Suprapubic skin (tissue), 4 donors: Measurements from ENCODE around the gene MUC4. TPM values are rescaled to one million over a fixed set of nuclear protein-coding genes. Genes with fewer than 3 reads are reported as not detected.
A peak's percentile ranks its signal among the peaks of the same experiment; 100 is the strongest.
"Not testable (repeated sequence)": the region's sequence is repeated elsewhere in the genome, so short reads cannot be mapped to it uniquely, and the experiment has no call there.

ENCODE experiments used
- DNase-seq, 2 donors: peaks; one replicate each; pipeline ENCODE4 v3.0.0-alpha.2; 2019; ENCODE audit warnings: low spot score in 2 of 2
- H3K27ac ChIP-seq: fragments of 200-600 bp; sonication (generic); one replicate; pipeline ENCODE4 v1.5.1; 2019
- H3K27me3 ChIP-seq: fragments of 200-600 bp; sonication (generic); one replicate; pipeline ENCODE4 v1.5.1; 2019
- H3K36me3 ChIP-seq: fragments of 200-600 bp; sonication (generic); one replicate; pipeline ENCODE4 v1.5.1; 2019
- H3K4me1 ChIP-seq: fragments of 200-600 bp; sonication (generic); one replicate; pipeline ENCODE4 v1.5.1; 2019
- H3K4me3 ChIP-seq: fragments of 200-600 bp; sonication (generic); one replicate; pipeline ENCODE4 v1.5.1; 2019; ENCODE audit warnings: mild to moderate bottlenecking
- H3K9me3 ChIP-seq: fragments of 200-600 bp; sonication (generic); one replicate; pipeline ENCODE4 v1.5.1; 2019
- EP300 ChIP-seq: sonication (generic); formaldehyde crosslinking; IDR thresholded peaks from one replicate; pipeline ENCODE4 v1.6.1; 2017; ENCODE audit warnings: antibody characterized with exemption
- POLR2A ChIP-seq, 2 donors: fragments of 450-650 bp; IDR thresholded peaks; one replicate each; pipeline ENCODE4 v1.6.1; 2017; ENCODE audit warnings: antibody characterized with exemption in 2 of 2, mild to moderate bottlenecking in 2 of 2, moderate library complexity in 2 of 2
- POLR2AphosphoS5 ChIP-seq, 3 donors: sonication (generic); formaldehyde crosslinking; IDR thresholded peaks; one replicate each; pipeline ENCODE4 v1.6.1; 2017; ENCODE audit warnings: antibody characterized with exemption in 3 of 3
- WGBS: methylation state at CpG from one replicate; pipeline ENCODE4 v1.1.5; 2018; 5-methylcytosine and 5-hydroxymethylcytosine counted together
- total RNA-seq, 4 donors: library from RNA; depleted of rRNA; stranded (reverse); fragments of >200 nt; gene quantifications; one replicate each; pipeline ENCODE4 v1.1.0, GENCODE V29; 2016
- TF ChIP-seq, protein P1 (sequence below), 2 donors: fragments of 200-600 bp in 1 of 2; fragments of 450-650 bp in 1 of 2; sonication (generic) in 1 of 2; IDR thresholded peaks; one replicate each; pipeline ENCODE4 v1.5.1; 2016 to 2019; ENCODE audit warnings: antibody characterized with exemption in 2 of 2, mild to moderate bottlenecking in 1 of 2, moderate library complexity in 1 of 2

Gene MUC4
- total RNA-seq, 4 donors from 2014 or later, result not detected

DNA sequence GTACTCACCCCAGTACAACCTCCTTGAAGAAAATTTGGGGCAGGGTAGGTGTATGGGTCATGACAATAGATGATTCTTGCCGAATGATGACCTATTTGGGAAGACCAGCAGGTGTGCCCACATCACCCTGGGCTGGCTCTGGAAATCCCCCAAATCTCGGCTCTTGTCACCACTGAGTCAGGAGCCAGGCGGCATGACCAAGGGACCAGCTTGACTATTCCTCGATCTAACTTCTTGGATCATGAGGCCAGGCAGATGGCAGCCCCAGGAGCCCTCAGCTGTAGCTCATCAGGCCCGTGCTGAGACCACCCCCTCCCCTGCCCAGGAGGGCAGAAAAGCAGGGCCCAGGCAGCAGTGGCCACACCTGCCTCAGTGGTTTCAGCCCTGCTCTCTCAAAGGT is 9.2 kb upstream of the MUC4 start:
- H3K27ac ChIP-seq, result no peak overlapping the region
- 87% methylated on average over 5 of the region's 5 CpGs for whole genome bisulfite sequencing
- H3K4me1 ChIP-seq, result no peaks in the 10 kb centered on the region
- TF ChIP-seq POLR2AphosphoS5 (IDR thresholded peaks at IDR 0.05) (no peak), EP300 (no peak), POLR2A (IDR thresholded peaks at IDR 0.05) (no peak)
- TF ChIP-seq, protein P1, sequence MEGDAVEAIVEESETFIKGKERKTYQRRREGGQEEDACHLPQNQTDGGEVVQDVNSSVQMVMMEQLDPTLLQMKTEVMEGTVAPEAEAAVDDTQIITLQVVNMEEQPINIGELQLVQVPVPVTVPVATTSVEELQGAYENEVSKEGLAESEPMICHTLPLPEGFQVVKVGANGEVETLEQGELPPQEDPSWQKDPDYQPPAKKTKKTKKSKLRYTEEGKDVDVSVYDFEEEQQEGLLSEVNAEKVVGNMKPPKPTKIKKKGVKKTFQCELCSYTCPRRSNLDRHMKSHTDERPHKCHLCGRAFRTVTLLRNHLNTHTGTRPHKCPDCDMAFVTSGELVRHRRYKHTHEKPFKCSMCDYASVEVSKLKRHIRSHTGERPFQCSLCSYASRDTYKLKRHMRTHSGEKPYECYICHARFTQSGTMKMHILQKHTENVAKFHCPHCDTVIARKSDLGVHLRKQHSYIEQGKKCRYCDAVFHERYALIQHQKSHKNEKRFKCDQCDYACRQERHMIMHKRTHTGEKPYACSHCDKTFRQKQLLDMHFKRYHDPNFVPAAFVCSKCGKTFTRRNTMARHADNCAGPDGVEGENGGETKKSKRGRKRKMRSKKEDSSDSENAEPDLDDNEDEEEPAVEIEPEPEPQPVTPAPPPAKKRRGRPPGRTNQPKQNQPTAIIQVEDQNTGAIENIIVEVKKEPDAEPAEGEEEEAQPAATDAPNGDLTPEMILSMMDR (IDR thresholded peaks at IDR 0.05), result no peak
- no peak for DNase-seq
- H3K9me3 ChIP-seq, result no peaks in the 10 kb centered on the region
- H3K36me3 ChIP-seq, result no peaks in the 10 kb centered on the region
- H3K4me3 ChIP-seq, result no peak overlapping the region
- peaks cover 30% of the 10 kb centered on the region for H3K27me3 ChIP-seq

GRCh38 chr3:195820186-195820585 is 8.5 kb upstream of the MUC4 start:
- Histone ChIP-seq H3K36me3 (no peaks in the 10 kb centered on the region), H3K4me3 (no peak overlapping the region), H3K27ac (no peak overlapping the region), H3K27me3 (peaks cover 27% of the 10 kb centered on the region), H3K9me3 (no peaks in the 10 kb centered on the region), H3K4me1 (no peaks in the 10 kb centered on the region)
- no peak for DNase-seq
- 92% methylated on average over 7 of the region's 8 CpGs for WGBS
- TF ChIP-seq, protein P1 (IDR thresholded peaks at IDR 0.05), result no peak
- TF ChIP-seq EP300 (no peak), POLR2A (IDR thresholded peaks at IDR 0.05) (no peak), POLR2AphosphoS5 (IDR thresholded peaks at IDR 0.05) (no peak)

GRCh38 chr3:195818301-195818700 is 6.6 kb upstream of the MUC4 start:
- Histone ChIP-seq H3K4me1 (no peaks in the 10 kb centered on the region), H3K27me3 (peaks cover 23% of the 10 kb centered on the region), H3K36me3 (no peaks in the 10 kb centered on the region), H3K27ac (no peak overlapping the region), H3K9me3 (no peaks in the 10 kb centered on the region), H3K4me3 (no peak overlapping the region)
- no peak for TF ChIP-seq POLR2A (IDR thresholded peaks at IDR 0.05)
- no peak for TF ChIP-seq EP300
- TF ChIP-seq, protein P1 (IDR thresholded peaks at IDR 0.05), result no peak
- TF ChIP-seq POLR2AphosphoS5 (IDR thresholded peaks at IDR 0.05), result no peak
- WGBS, result 91% methylated on average over 21 of the region's 21 CpGs
- no peak for DNase-seq

DNA sequence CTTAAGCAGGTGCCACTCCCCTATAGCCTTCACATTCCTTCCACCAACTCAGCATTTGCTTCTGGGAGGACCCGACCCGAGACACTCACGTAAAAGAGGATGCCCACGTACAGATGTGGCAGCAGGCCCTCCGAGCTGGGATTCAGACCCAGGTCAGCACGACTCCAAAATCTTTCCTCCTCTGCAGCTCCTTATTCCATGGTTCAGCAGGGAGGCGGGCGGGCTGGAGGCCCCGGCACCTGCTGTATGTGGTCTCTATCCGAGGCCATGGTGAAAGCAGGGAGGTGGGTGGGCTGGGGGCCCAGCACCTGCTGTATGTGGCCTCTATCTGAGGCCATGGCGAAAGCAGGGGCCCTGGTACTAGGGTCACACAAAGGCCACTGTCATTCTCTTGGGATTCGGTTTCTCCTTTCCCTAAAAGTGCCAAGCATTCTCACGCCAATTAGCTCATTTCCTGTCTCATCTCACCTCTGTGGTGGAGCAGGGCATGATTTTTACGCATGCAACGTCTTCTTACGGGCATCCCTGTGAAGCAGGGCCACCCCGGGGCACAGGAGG is 5.9 kb upstream of the MUC4 start:
- Histone ChIP-seq H3K27ac (no peak overlapping the region), H3K9me3 (no peaks in the 10 kb centered on the region), H3K4me3 (no peak overlapping the region), H3K4me1 (no peaks in the 10 kb centered on the region), H3K27me3 (peaks cover 29% of the 10 kb centered on the region), H3K36me3 (no peaks in the 10 kb centered on the region)
- TF ChIP-seq POLR2AphosphoS5 (IDR thresholded peaks at IDR 0.05), result no peak
- TF ChIP-seq, protein P1 (IDR thresholded peaks at IDR 0.05), result no peak
- TF ChIP-seq EP300, result no peak
- no peak for TF ChIP-seq POLR2A (IDR thresholded peaks at IDR 0.05)
- 94% methylated on average over 13 of the region's 17 CpGs for WGBS
- no peak for DNase-seq

- not testable (repeated sequence) for H3K4me1 ChIP-seq, H3K27ac ChIP-seq, H3K36me3 ChIP-seq, H3K9me3 ChIP-seq, H3K4me3 ChIP-seq
- peaks cover 30% of the 10 kb centered on the region for H3K27me3 ChIP-seq
- peak in 1 of 2 donors; percentile 22 for DNase-seq
- WGBS, result 92% methylated on average over 22 of the region's 23 CpGs
Measured at GRCh38 chr3:195816276-195816913, 4.7 kb upstream of the MUC4 start.
